GM11168 (cell line): ENCODE results near the gene ACER3.
"Not testable (repeated sequence)": the region's sequence is repeated elsewhere in the genome, so short reads cannot be mapped to it uniquely, and the experiment has no call there.

ENCODE experiments used
- in situ Hi-C: fragments of 300-500 bp; cut with MboI; formaldehyde crosslinking; loops from one replicate; pipeline ENCODE4 v1.12.0; 2022; ENCODE audit warnings: low sequenced_read_pairs; ENCODE audit not compliant: unreplicated experiment

Gene ACER3

DNA sequence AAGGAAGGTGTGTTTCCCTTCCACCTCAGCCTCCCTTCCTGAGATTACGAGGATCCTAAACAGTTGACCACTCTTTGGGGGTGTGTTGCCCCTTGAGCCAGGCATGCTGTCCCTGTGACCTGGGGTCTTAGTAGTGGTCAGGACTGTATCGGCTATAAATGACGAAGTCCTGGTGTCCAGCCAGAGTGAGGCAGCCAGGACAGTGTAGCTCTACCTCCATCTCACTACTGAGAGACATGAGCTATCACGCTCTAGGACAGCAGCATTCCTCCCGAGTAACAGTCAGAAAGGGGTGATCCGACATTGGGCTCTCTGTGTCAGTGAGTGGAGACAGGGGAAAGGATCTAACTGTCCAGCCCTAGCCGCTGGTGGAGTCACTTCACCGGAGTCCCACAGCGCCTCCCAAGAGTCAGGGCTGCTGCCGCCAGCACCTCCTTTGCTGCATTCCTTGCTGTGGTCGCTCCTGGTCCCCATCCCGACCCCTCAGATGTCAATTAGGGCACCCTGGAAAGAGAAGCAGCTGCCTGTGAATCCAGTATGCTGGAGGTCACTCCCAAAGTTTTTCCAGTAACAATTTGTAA, 170.2 kb downstream of the ACER3 start:
- in situ Hi-C loops = no loop called here

DNA sequence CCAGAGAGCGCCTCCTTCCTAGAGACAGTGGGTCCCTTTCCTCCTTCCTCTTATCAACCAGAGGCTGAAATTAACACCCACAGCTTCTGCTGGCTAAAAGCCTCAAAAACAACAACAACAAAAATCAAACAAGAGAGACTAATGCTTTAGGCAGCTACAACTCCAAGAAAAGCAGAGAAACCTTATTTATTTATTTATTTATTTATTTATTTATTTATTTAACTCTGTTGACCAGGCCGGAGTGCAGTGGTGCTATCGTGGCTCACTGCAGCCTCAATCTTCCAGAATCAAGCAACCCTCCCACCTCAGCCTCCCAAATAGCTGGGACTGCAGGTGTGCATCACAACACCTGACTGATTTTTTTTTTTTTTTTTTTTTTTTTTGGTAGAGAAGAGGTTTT, 170.9 kb downstream of the ACER3 start:
- in situ Hi-C loops = no loop called here

DNA sequence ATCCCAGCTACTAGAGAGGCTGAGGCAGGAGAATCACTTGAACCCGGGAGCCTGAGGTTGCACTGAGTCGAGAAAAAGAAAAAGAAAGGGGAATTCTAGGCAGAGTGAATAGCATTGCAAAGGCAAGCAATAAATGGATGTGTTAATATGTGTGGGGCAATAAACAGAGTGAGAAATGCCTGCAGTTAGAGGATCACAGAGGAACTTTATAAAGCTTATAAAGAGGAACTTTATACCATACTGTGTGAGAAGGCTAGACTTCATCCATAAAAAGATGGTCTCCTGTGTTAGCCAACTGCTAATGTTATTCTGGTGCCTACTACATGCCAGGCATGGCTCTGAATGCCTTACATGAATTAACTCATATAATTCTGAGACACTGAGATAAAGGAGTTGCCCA, 174.3 kb downstream of the ACER3 start:
- in situ Hi-C loops = no loop called here

DNA sequence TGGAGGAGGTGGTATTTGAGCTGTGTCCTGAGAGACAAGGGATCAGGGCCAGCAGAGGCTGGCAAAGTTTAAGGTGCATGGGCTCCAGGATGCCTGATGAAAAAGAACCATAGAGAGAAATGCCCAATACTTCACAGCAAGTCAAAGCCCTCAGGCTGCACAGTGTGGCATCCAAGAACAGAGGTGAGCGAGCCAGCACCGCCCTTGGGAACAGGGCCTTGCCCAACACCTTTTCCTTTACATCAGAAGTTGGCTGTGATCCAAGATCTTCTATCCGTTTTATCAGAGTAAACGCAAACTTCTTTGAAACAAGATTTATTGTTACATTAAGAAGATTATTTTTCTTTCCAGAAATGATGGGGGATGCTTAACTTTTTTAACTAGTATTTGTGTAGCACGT, 174.9 kb downstream of the ACER3 start:
- in situ Hi-C loops = no loop called here

DNA sequence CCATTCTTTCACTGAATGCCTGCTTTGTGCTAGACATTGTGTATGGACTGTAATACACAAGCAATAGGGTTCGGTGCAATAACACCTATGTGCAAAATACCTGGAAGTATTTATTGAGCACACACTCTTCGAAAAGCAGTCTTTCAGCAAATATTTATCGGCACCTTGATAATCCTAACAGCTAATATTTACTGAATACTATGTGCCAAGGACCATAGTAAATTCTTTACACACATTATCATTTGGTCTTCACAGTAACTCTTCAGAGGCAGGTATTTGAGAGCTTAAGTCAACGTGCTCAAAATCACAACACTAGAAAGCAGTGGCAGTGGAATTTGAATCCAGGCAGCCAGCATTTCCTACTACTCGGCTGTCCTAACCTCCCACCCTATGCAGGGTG, 175.7 kb downstream of the ACER3 start:
- in situ Hi-C loops = no loop called here

DNA sequence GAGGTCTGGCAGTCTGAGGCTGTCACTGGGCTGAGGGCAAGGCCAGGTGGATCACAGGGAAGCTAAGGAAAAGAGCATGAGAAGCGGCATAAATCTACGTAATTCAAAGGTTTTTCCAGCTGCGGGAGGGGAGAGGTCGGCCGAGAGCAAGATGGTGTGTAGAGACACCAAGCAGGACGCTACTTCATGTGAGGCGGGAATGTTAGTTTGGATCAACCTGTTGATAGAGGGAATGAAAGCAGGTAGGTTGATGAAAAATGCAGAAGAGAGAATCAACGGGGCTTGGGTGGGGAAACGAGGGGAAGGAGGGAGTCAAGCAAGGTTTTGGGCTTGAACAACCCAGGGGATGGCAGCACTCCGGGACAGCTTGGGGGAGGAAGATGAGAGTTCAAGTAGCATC, 176.3 kb downstream of the ACER3 start:
- in situ Hi-C loops = no loop called here

DNA sequence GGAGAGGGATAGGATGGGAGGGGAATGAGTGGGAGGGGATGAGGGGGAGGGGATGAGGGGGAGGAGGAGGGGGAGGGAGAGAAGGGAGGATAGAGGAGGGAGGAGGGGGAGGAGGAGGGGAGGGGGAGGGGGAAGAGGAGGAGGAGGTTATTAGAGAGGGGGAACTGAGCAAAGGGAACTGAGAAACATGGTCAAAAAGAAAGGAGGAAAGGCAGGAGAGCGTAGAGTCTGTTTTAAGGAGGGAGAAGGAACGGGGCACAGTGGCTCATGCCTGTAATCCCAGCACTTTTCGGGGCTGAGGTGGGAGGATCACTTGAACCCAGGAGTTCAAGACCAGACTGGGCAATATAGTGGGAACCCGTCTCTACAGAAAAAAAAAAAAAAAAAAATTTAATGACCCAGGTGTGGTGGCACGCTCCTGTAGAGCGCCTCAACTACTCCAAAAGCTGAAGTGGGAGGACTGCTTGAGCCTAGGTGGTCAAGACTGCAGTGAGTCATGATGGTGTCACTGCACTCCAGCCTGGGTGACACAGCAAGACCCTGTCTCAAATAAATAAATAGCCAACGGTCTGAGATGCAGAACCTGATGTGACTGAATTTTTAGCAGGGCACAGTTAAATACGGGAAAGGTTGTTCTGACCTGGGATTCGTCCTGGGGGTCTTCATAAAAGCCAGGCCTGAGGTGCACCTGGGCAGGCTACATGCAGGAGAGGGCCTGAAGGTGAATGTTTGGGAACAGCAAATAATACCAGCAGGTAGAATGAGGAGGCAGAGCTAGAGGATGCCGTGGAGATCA, 177.5 kb downstream of the ACER3 start:
- in situ Hi-C loops = no loop called here

DNA sequence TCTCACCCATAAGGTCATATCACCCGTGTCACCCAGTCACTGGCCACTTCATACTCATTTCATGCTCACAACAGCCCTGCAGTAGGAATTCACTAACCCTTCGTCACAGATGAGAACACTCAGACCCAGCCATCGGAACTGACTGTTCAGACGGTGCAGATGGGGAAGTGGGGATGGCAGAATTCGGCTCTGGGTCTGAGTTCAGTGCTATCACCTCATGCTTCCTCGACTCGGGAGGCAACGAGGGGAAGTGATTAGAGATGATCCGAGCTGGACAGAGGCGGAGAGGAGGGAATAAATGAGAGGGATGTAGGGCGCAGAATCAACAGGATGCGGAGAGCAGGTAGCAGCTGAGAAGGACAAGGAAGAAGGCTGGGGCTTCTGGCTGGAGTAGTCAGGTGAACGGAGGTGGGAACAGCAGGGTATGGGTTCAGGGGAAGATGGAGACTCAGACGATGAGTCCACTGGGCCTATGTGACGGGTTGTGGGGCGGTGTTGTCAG, 178.2 kb downstream of the ACER3 start:
- in situ Hi-C loops = no loop called here

DNA sequence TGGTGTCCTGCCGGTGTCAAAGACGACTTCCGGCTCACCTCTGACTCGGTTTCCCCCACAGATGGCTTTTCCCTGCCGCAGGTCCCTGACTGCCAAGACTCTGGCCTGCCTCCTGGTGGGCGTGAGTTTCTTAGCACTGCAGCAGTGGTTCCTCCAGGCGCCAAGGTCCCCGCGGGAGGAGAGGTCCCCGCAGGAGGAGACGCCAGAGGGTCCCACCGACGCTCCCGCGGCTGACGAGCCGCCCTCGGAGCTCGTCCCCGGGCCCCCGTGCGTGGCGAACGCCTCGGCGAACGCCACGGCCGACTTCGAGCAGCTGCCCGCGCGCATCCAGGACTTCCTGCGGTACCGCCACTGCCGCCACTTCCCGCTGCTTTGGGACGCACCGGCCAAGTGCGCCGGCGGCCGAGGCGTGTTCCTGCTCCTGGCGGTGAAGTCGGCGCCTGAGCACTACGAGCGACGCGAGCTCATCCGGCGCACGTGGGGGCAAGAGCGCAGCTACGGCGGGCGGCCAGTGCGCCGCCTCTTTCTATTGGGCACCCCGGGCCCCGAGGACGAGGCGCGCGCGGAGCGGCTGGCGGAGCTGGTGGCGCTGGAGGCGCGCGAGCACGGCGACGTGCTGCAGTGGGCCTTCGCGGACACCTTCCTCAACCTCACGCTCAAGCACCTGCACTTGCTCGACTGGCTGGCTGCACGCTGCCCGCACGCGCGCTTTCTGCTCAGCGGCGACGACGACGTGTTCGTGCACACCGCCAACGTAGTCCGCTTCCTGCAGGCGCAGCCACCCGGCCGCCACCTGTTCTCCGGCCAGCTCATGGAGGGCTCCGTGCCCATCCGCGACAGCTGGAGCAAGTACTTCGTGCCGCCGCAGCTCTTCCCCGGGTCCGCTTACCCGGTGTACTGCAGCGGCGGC, 179.0 kb downstream of the ACER3 start:
- in situ Hi-C loops = no loop called here

DNA sequence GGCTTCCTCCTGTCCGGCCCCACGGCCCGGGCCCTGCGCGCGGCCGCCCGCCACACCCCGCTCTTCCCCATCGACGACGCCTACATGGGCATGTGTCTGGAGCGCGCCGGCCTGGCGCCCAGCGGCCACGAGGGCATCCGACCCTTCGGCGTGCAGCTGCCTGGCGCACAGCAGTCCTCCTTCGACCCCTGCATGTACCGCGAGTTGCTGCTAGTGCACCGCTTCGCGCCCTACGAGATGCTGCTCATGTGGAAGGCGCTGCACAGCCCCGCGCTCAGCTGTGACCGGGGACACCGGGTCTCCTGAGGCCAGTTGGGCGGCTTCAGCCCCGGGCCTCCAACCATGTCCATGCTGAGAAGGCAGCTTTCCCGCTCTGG, 179.7 kb downstream of the ACER3 start:
- in situ Hi-C loops = no loop called here

DNA sequence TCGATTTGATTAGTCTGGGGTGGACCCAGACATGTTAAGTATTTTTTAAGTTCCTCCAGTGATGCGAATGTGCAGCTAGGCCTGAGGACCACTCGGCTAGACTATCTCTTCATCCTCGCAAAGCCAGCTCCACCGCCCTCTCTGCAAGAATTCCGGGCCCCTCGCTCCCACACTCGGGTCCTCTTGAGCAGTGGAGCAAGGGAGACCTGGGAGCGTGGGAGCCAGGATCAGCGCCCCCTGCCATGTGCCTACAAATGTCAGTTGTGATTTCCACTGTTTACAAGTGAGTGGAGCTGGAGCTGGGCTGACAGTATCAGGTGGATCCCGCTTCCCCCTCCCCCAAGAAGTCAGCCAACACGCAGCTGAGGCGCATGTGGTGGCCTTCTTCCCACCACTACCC, 180.2 kb downstream of the ACER3 start:
- in situ Hi-C loops = no loop called here

DNA sequence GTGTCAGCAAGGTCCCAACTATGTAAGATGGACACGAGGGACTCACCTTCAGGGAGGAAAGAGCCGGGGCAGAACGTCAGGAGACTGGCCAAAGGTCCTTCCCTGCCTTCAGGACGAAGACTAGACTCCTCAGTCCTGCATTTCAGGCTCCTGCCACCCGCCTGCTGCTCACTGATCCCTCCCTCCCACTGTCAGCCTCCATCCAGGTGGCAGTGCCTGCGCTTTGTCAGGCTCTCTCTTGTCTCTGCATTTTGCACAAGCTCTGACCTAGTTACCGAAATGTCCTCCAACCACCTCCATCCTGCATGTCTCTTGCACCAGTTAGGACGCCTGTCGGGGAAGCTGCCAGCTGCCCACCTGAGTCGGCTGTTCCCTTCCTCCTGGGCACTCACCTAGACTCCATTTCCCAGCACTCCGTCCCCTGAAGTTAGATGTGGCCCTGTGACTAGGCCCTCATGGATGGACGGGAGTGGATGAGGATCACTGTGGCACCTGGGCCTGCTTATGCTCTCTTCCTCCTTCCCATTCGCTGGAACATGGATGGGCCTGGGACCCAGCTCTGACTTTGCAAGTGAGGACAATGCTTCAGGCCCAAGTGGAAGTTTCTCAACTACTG, 181.5 kb downstream of the ACER3 start:
- in situ Hi-C loops = no loop called here

DNA sequence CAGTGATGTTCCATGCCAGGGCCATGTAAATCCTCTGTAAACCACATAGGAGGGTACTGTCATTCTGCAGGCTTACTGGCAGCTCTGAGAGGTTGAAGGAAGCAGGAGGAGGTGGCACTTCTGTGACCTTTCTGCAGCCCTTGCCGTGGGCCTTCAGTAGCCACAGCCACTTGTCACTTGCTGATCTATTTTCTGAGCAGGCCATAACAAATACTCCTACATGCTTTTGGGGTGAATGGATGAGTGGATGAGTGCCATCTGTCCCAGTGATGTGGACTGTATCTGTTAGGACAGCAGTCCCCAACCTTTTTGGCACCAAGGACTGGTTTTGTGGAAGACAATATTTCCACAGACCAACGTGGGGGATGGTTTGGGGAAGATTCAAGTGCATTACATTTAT, 183.6 kb downstream of the ACER3 start:
- in situ Hi-C loops = no loop called here

DNA sequence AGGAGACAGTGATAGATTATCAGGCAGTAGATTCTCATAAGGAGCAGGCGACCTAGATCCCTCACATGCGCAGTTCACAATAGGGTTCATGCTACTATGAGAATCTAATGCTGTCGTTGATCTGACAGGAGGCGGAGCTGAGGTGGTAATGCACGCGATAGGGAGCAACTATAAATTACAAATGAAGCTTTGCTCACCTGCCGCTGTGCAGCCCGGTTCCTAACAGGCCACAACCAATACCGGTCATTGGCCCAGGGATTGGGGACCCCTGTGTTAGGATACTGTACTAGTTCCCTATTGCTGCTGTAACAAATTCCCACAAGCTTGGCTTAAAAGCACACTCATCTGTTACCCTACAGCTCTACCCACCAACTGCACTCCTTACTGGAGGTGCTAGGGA, 184.2 kb downstream of the ACER3 start:
- in situ Hi-C loops = no loop called here

DNA sequence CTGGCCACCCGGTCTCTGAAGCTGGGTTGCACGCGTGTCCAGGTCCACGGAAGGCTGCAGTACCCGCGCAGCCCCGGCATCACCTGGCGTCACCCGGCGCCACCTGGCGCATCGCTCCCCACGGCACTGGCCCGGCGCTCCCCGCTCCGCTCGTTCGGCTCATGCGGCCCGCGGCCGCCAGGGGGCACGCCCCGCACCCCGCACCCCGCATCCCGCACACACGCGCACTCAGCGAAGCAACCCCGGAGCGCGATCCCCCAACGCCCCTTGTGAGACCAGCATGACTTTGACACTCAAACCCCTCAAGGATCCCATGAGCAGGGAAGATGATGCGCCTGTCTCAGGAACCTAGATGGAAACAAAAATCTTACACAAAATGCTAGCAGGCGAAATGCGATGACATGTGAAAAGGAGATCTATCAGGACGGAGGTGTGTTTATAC, 185.4 kb downstream of the ACER3 start:
- in situ Hi-C loops = no loop called here

DNA sequence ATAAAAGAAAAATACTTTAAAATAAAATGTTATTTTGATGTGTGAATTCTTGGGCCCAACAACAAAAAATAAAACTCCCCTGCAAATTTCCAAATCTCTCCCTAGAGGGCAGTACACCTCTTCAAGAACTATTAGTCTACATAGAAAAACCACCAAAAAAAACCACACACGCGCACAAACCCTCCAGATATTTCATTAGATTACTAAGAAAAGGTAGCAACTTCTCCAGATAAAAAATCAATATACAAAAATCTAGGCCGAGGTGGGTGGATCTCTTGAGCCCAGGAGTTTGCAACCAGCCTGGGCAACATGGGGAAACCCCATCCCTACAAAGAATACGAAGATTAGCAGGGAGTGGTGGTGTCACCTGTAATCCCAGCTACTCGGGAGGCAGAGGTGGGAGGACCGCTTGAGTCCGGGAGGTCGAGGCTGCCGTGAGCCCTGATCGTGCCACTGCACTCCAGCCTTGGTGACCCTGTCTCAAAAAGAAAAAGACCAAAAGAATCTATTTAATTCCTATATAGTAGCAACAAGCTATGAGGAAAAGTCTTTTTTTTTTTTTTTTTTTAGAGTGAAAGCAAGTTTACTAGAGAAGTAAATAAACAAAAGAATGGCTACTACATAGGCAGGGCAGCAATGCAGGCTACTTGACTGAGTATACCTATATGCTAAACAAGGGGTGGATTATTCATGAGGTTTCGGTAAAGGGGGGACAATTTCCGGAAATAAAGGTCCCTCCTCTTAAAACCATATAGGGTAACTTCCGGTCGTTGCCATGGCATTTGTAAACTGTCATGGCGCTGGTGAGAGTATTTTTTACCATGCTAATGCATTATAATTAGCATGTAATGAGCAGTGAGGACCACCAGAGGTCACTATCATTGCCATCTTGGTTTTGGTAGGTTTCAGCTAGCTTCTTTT, 186.5 kb downstream of the ACER3 start:
- in situ Hi-C loops = no loop called here

DNA sequence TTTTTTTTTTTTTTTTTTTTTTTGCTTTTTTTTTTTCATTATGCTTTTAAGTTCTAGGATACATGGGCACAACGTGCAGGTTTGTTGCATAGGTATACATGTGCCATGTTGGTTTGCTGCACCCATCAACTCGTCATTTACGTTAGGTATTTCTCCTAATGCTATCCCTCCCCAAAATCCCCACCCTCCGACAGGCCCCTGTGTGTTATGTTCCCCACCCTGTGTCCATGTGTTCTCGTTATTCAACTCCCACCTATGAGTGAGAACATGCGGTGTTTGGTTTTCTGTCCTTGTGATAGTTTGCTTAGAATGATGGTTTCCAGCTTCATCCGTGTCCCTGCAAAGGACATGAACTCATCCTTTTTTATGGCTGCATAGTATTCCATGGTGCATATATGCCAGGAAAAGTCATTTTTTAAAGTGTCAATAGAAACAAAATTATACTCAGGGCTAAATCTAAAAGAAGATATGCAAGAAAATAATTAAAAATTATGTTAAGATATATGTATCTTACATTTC, 187.3 kb downstream of the ACER3 start:
- in situ Hi-C loops = not testable (repeated sequence)

DNA sequence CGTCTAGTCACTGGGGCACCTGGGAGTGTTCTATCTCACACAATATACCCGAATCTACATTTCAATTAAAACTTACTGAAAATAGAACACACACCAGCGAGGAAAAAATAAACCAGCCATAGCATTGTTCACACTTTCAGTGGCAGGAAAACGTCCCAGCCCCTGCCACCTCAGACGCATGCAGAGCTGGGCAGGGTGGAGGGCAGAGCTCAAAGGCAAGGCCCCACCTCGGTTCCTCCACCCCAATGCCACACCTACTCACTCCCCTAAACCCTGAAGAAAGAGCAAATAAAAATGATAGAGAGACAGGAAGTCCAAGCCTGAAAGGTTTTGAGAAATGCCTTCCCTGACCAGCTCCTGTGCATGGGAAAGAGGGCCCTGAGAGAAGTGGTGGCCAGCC, 188.3 kb downstream of the ACER3 start:
- in situ Hi-C loops = no loop called here

DNA sequence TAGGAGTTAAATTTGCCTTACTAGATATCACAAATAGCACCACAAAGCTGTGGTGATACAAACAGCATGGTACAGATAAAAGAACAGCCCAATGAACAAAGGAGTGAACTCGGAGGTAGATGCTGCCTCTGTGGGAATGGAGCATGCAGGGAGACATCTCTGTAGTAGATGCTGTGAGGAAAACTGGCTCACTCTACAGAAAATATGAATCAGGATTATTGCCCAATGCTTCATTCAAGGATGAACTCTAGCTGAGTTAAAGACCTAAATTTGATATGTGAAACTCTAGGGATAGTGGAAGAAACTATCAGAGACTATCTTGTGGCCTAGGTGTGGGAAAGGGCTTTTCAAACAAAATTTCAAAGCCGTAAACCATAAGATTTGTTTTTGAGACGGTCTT, 190.8 kb downstream of the ACER3 start:
- in situ Hi-C loops = no loop called here
